Heart left ventricle (tissue), 16 donors: ENCODE data around the gene TEKT4. TPM values are rescaled to one million over a fixed set of nuclear protein-coding genes. Genes with fewer than 3 reads are reported as not detected.
A peak's percentile ranks its signal among the peaks of the same experiment; 100 is the strongest.
"Not testable (repeated sequence)": the region's sequence is repeated elsewhere in the genome, so short reads cannot be mapped to it uniquely, and the experiment has no call there.

Experiments
- ATAC-seq, 4 donors: fragments of 200-7000 bp; cut with Tn5 transposase; one replicate each; pipeline ENCODE4 v1.9.1; 2020 to 2022; ENCODE audit warnings: moderate library complexity in 4 of 4, mild to moderate bottlenecking in 3 of 4, moderate number of reproducible peaks in 1 of 4
- DNase-seq, 5 donors: peaks; one replicate each; pipeline ENCODE4 v3.0.0-alpha.2; 2020
- H3K27ac ChIP-seq, 12 donors: fragments of 200-600 bp; sonication (generic) in 4 of 12; one replicate each; pipeline versions ENCODE4 v1.5.0 to v1.8.0; 2016 to 2022; ENCODE audit warnings: mild to moderate bottlenecking in 2 of 12
- H3K27me3 ChIP-seq, 9 donors: fragments of 200-600 bp; sonication (generic) in 2 of 9; one replicate each; pipeline versions ENCODE4 v1.5.1 to v1.8.0; 2016 to 2022; ENCODE audit warnings: mild to moderate bottlenecking in 3 of 9
- H3K36me3 ChIP-seq, 9 donors: fragments of 200-600 bp; sonication (generic) in 2 of 9; one replicate each; pipeline versions ENCODE4 v1.5.0 to v1.8.0; 2018 to 2022; ENCODE audit warnings: mild to moderate bottlenecking in 2 of 9
- H3K4me1 ChIP-seq, 12 donors: fragments of 200-600 bp; sonication (generic) in 4 of 12; one replicate each; pipeline versions ENCODE4 v1.5.0 to v1.8.0; 2016 to 2022; ENCODE audit warnings: mild to moderate bottlenecking in 3 of 12
- H3K4me3 ChIP-seq, 12 donors: fragments of 200-600 bp; sonication (generic) in 4 of 12; one replicate each; pipeline versions ENCODE4 v1.5.0 to v1.8.0; 2017 to 2022; ENCODE audit warnings: mild to moderate bottlenecking in 9 of 12, moderate library complexity in 4 of 12
- H3K9me3 ChIP-seq, 12 donors: fragments of 200-600 bp; sonication (generic) in 4 of 12; one replicate each; pipeline versions ENCODE4 v1.5.0 to v1.8.0; 2016 to 2022; ENCODE audit warnings: mild to moderate bottlenecking in 1 of 12
- CTCF ChIP-seq, 12 donors: fragments of 200-600 bp; sonication (generic) in 4 of 12; IDR thresholded peaks; one replicate each; pipeline versions ENCODE4 v1.5.0 to v1.8.0; 2018 to 2022; ENCODE audit warnings: antibody characterized with exemption in 12 of 12, mild to moderate bottlenecking in 5 of 12
- POLR2A ChIP-seq, 2 donors: fragments of 450-650 bp; IDR thresholded peaks; one replicate each; pipeline ENCODE4 v1.6.1; 2017; ENCODE audit warnings: antibody characterized with exemption in 2 of 2, mild to moderate bottlenecking in 2 of 2, moderate library complexity in 2 of 2
- WGBS, 4 donors: extraction: QIAGEN DNeasy Blood & Tissue Kit in 2 of 4; methylation state at CpG; one replicate each; pipeline versions ENCODE4 v1.1.5 to v1.1.7; 2013 to 2018; 5-methylcytosine and 5-hydroxymethylcytosine counted together
- intact Hi-C, 10 donors: fragments of 100-400 bp; cut with DNase I; formaldehyde crosslinking; loops; one replicate each; pipeline versions ENCODE4 v1.11.1 to v1.14.2; 2022
- polyA plus RNA-seq, 2 donors: library from polyadenylated mRNA; stranded (reverse); fragments of 200-250 nt; gene quantifications; one replicate each; pipeline ENCODE4 v1.2.3, GENCODE V29; 2013
- total RNA-seq, 9 donors: library from RNA; depleted of rRNA in 2 of 9; stranded (reverse); fragments of >200 nt in 2 of 9; fragmentation: NEBNext Ultra II Directional in 3 of 9; extraction: Animal tissue kit (Norgen Biotek cat#: 25700) in 3 of 9; gene quantifications; one replicate each; pipeline versions ENCODE4 v1.1.0 to v1.2.4, GENCODE V29; 2016 to 2023
- donor health status: ischemic (EF 13 %, LVEDD 7.1; RV severe dilation, severe dysfunction).
- donor health status: healthy with polysubstance abuse.
- donor health status: DM: no; HTN: yes; CAD: no.
- donor health status: DM: no; HTN: no; CAD: no.
- donor health status: ischemic (EF 25% LVEDD 6.9; RV normal size, moderate dysfunction).
- donor health status: ischemic (EF 25% LVEDD 5.7; RV mildly dilated, moderate dysfunction).
- donor health status: healthy.
- donor health status: DM: yes; HTN: yes; CAD: no.
- donor health status: ischemic (EF 35%, LVEDD 5.7; RV mildly dilated, moderate dysfunction).
- donor health status: nonischemic (EF 11% LVEDD 7.7; RV severe dilation, severe dysfunction).
- donor health status: DM: yes; HTN: yes; CAD: no.
- donor health status: PGD.
- donor health status: ischemic (EF 29% LVEDD 5.4; RV normal size, mild dysfunction).
- donor health status: nonischemic (EF 23%, LVEDD 6.1; RV moderate dilation, normal function).

The TEKT4 gene
- total and polyA plus RNA-seq, 11 donors: 0.16 to 0.45 (median 0.25) TPM; not detected in 6

DNA sequence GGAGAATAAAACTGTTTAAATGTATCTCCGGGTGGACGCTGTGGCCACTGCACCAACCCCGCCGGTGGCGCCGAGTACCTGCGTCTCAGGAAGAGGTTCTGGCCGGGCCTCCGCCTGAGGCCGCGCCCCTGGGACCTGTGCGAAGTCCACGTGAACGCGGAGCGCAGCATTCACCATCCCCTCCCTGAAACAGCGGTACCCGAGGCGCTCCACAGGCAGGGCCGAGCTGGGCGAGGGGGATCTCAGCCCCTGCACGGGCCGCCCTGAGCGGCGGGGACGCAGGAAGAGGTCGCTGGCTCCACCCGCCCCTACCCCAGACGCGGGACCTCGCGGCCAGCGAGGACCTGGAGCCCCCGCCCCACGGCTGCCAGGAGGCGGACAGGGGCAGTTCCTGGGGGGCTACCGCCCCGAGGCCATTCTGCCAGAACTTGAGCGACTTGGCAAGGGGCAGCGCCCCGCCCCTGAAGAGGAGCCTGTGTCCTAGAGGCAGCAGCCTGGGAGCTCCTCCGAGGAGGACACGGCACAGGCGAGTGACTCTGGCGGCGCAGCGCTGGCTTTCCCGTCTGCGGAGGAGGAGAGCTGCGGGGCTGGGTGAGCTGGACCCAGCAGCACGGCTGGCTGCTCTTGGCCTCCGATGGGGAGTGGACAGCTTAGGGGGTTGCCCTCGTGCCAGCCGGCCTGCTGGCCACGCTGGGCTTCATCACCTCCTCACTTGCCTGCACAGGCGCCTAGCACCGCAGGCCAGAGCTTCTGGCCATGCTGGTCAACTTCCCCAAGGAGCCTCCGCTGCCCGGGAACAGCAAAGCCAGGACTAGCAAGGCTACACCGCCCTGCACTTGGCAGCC, 9.7 kb upstream of the TEKT4 start:
- Histone ChIP-seq H3K4me1 (peaks cover 0 to 19% (median 0%) of the 10 kb centered on the region in 12 donors), H3K27me3 (peaks cover 19 to 93% (median 39%) of the 10 kb centered on the region in 9 donors), H3K36me3 (no peaks in the 10 kb centered on the region), H3K27ac (no peak overlapping the region), H3K4me3 (no peak overlapping the region), H3K9me3 (no peaks in the 10 kb centered on the region)
- TF ChIP-seq CTCF (IDR thresholded peaks at IDR 0.05) (no peak), POLR2A (IDR thresholded peaks at IDR 0.05) (no peak)
- DNase-seq (peak in 1 of 5 donors; percentile 53), ATAC-seq (no peak)
- intact Hi-C loops: no loop called here
- WGBS, 4 donors: 5 to 13% (median 7%) methylated on average over 21 to 60 of the region's 60 CpGs

DNA sequence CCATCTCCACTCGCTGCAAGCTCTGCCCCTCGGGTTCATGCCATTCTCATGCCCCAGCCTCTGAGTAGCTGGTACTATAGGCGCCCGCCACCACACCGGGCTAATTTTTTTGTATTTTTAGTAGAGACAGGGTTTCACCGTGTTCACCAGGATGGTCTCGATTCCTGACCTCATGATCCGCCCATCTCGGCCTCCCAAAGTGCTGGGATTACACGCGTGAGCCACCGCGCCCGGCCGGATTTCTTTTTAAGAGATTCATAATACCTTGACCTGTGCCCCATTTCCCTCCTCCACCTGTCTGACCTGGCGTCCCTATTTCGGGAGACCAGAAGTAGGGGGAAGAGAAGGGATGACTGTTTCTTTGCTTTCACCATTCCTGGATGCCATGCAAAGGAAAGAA, 8.3 kb upstream of the TEKT4 start:
- H3K4me3 ChIP-seq, DNase-seq, intact Hi-C loops, H3K4me1 ChIP-seq, H3K9me3 ChIP-seq, H3K36me3 ChIP-seq, H3K27ac ChIP-seq, ATAC-seq: not testable (repeated sequence)
- whole genome bisulfite sequencing, 4 donors: 80 to 89% (median 82%) methylated on average over 17 of the region's 17 CpGs
- H3K27me3 ChIP-seq: peaks cover 12 to 80% (median 26%) of the 10 kb centered on the region in 9 donors

DNA sequence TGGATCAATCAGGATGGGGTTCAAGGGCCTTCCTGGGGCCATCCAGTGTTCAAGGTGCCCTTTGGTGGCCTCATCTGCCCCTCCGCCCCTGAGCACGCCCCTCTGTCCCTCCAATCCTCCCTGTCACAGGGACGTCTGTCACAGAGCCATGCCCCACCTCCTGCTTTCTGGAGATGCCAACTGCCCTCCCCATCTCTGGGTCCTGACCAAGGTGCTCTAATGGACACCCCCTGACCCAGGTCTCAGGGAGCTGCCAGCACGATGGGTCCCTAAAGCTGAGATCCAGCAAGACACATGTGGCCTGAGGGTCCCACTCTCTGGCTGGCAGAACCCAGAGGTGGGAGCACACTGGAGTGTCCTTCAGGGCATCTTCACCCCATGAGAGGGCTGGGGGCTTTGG, 2.1 kb upstream of the TEKT4 start:
- intact Hi-C loops: no loop called here
- H3K27ac ChIP-seq: no peak overlapping the region
- H3K9me3 ChIP-seq: no peaks in the 10 kb centered on the region
- H3K27me3 ChIP-seq: peaks cover 0 to 68% (median 15%) of the 10 kb centered on the region in 9 donors
- H3K4me1 ChIP-seq: no peaks in the 10 kb centered on the region
- H3K36me3 ChIP-seq: no peaks in the 10 kb centered on the region
- no peak overlapping the region for H3K4me3 ChIP-seq
- WGBS, 4 donors: 84 to 98% (median 87%) methylated on average over 3 to 4 of the region's 4 CpGs
- TF ChIP-seq POLR2A (IDR thresholded peaks at IDR 0.05): no peak
- no peak for TF ChIP-seq CTCF (IDR thresholded peaks at IDR 0.05)
- ATAC-seq (no peak), DNase-seq (peak in 1 of 5 donors; percentile 12)

- 72 to 82% (median 75%) methylated on average over 16 to 22 of the region's 22 CpGs for WGBS, 4 donors
- H3K9me3 ChIP-seq: no peaks in the 10 kb centered on the region
- TF ChIP-seq POLR2A (IDR thresholded peaks at IDR 0.05): no peak
- TF ChIP-seq CTCF (IDR thresholded peaks at IDR 0.05): no peak
- no peak for DNase-seq
- H3K36me3 ChIP-seq: no peaks in the 10 kb centered on the region
- H3K27me3 ChIP-seq: peaks cover 0 to 68% (median 15%) of the 10 kb centered on the region in 9 donors
- intact Hi-C loops: no loop called here
- H3K4me1 ChIP-seq: no peaks in the 10 kb centered on the region
- no peak for ATAC-seq
- H3K27ac ChIP-seq: no peak overlapping the region
- no peak overlapping the region for H3K4me3 ChIP-seq
Observed at GRCh38 chr2:94869552-94870439, 1.4 kb upstream of the TEKT4 start.
